GM23338 (cell line): ENCODE data around the gene TGFBRAP1. TPM values are rescaled to one million over a fixed set of nuclear protein-coding genes. Genes with fewer than 3 reads are reported as not detected.

Source experiments
- ATAC-seq: fragments of 200-7000 bp; cut with Tn5 transposase; 3 replicates; pipeline ENCODE4 v1.9.1; 2020
- DNase-seq: peaks from one replicate; pipeline ENCODE4 v3.0.0-alpha.2; 2015; ENCODE audit warnings: low spot score
- H2AFZ ChIP-seq: fragments of 200-600 bp; sonication (generic); 2 replicates; pipeline ENCODE4 v1.8.0; 2016; ENCODE audit warnings: antibody characterized with exemption, mild to moderate bottlenecking, moderate library complexity
- H3F3A ChIP-seq: fragments of 200-600 bp; sonication (generic); replicated peaks from 2 replicates; pipeline ENCODE4 v1.8.0; 2017; ENCODE audit warnings: antibody characterized with exemption, mixed run types, low read depth
- H3K27ac ChIP-seq: fragments of 200-600 bp; sonication (generic); 2 replicates; pipeline ENCODE4 v1.6.1; 2016; ENCODE audit warnings: low read depth
- H3K27me3 ChIP-seq: fragments of 200-600 bp; sonication (generic); 2 replicates; pipeline ENCODE4 v1.8.0; 2016; ENCODE audit warnings: mild to moderate bottlenecking, mixed run types, moderate library complexity; ENCODE audit not compliant: insufficient read depth
- H3K36me3 ChIP-seq: fragments of 200-600 bp; sonication (generic); 2 replicates; pipeline ENCODE4 v1.8.0; 2016; ENCODE audit warnings: mild to moderate bottlenecking; ENCODE audit not compliant: insufficient read depth
- H3K4me1 ChIP-seq: fragments of 200-600 bp; sonication (generic); 2 replicates; pipeline ENCODE4 v1.8.0; 2016; ENCODE audit warnings: mild to moderate bottlenecking, moderate library complexity; ENCODE audit not compliant: insufficient read depth
- H3K4me2 ChIP-seq: fragments of 200-600 bp; sonication (generic); 2 replicates; pipeline ENCODE4 v1.7.1; 2017; ENCODE audit warnings: mixed run types
- H3K4me3 ChIP-seq: fragments of 200-600 bp; sonication (generic); 2 replicates; pipeline ENCODE4 v1.6.1; 2016; ENCODE audit warnings: mixed run types
- H3K79me2 ChIP-seq: fragments of 200-600 bp; sonication (generic); replicated peaks from 2 replicates; pipeline ENCODE4 v1.8.0; 2017; ENCODE audit warnings: mild to moderate bottlenecking; ENCODE audit not compliant: insufficient read depth
- H3K9me2 ChIP-seq: fragments of 200-600 bp; sonication (generic); 2 replicates; pipeline ENCODE4 v1.8.0; 2017; ENCODE audit not compliant: insufficient read depth
- H4K20me1 ChIP-seq: fragments of 200-600 bp; sonication (generic); replicated peaks from 2 replicates; pipeline ENCODE4 v1.8.0; 2017; ENCODE audit warnings: mild to moderate bottlenecking; ENCODE audit not compliant: insufficient read depth
- H3K27ac Mint-ChIP-seq: 2 replicates; pipeline ENCODE4 v1.8.0; 2020; ENCODE audit warnings: inconsistent platforms, mild to moderate bottlenecking, moderate library complexity, mixed read lengths
- H3K27me3 Mint-ChIP-seq: 3 replicates; pipeline ENCODE4 v1.8.0; 2022; ENCODE audit warnings: low read depth, mild to moderate bottlenecking, moderate library complexity, mixed read lengths, inconsistent platforms; ENCODE audit not compliant: insufficient read depth, poor library complexity
- H3K36me3 Mint-ChIP-seq: 3 replicates; pipeline ENCODE4 v1.8.0; 2021; ENCODE audit warnings: low read depth, mild to moderate bottlenecking, inconsistent platforms, moderate library complexity, mixed read lengths
- H3K4me1 Mint-ChIP-seq: 3 replicates; pipeline ENCODE4 v1.8.0; 2020; ENCODE audit warnings: mild to moderate bottlenecking, inconsistent platforms, mixed read lengths
- H3K4me3 Mint-ChIP-seq: 3 replicates; pipeline ENCODE4 v1.8.0; 2021; ENCODE audit warnings: moderate library complexity, mild to moderate bottlenecking, inconsistent platforms, mixed read lengths
- H3K9me3 Mint-ChIP-seq: 3 replicates; pipeline ENCODE4 v1.8.0; 2020; ENCODE audit warnings: moderate library complexity, mild to moderate bottlenecking, inconsistent platforms, mixed read lengths
- CREB1 ChIP-seq: fragments of 250-450 bp; sonication (Bioruptor Pico); IDR thresholded peaks from 2 replicates; pipeline ENCODE4 v1.5.0; 2020; ENCODE audit warnings: low read depth, mild to moderate bottlenecking, moderate library complexity
- EZH2 ChIP-seq: fragments of 200-600 bp; sonication (generic); IDR thresholded peaks from one replicate; pipeline ENCODE4 v1.8.0; 2017; ENCODE audit warnings: antibody characterized with exemption, mild to moderate bottlenecking, low read depth; ENCODE audit not compliant: unreplicated experiment
- JUNB ChIP-seq: IDR thresholded peaks from one replicate; pipeline ENCODE4 v1.6.1; 2016; ENCODE audit warnings: antibody characterized with exemption; ENCODE audit not compliant: unreplicated experiment
- NANOG ChIP-seq: IDR thresholded peaks from 2 replicates; pipeline ENCODE4 v1.6.1; 2016; ENCODE audit warnings: antibody characterized with exemption, borderline replicate concordance
- POLR2AphosphoS5 ChIP-seq: IDR thresholded peaks from 2 replicates; pipeline ENCODE4 v1.6.1; 2016; ENCODE audit warnings: antibody characterized with exemption, low read depth
- STAT1 ChIP-seq: IDR thresholded peaks from one replicate; pipeline ENCODE4 v1.6.1; 2016; ENCODE audit warnings: antibody characterized with exemption; ENCODE audit not compliant: unreplicated experiment
- ZNF114 ChIP-seq: fragments of 250-450 bp; sonication (Bioruptor Pico); IDR thresholded peaks from 2 replicates; pipeline ENCODE4 v1.5.0; 2020; ENCODE audit warnings: mild to moderate bottlenecking, moderate library complexity
- ZNF331 ChIP-seq: fragments of 250-450 bp; sonication (Bioruptor Pico); IDR thresholded peaks from 2 replicates; pipeline ENCODE4 v1.5.0; 2020; ENCODE audit warnings: low read depth, mild to moderate bottlenecking, moderate library complexity
- polyA plus RNA-seq: library from polyadenylated mRNA; unstranded; fragments of >200 nt; fragmentation: Nextera tagmentation; extraction: Ambion mirVana; gene quantifications from 2 replicates; pipeline ENCODE4 v1.2.1, GENCODE V29; 2016
- total RNA-seq: library from RNA; depleted of rRNA; stranded (reverse); fragments of >200 nt; shearing (Covaris generic); gene quantifications from 2 replicates; pipeline ENCODE4 v1.2.3, GENCODE V29; 2014
- TF ChIP-seq, protein P1 (sequence below), 2 experiments: fragments of 200-600 bp in 1 of 2; sonication (generic) in 1 of 2; conservative IDR thresholded peaks; 2 replicates each; pipeline versions ENCODE4 v1.5.1 to v1.6.1; 2016 to 2017; ENCODE audit warnings: antibody characterized with exemption in 2 of 2, low read depth in 2 of 2, mild to moderate bottlenecking in 2 of 2, moderate library complexity in 1 of 2
- TF ChIP-seq, protein P2 (sequence below): IDR thresholded peaks from 2 replicates; pipeline ENCODE4 v1.6.1; 2016; ENCODE audit warnings: antibody characterized with exemption

Gene TGFBRAP1
- total and polyA plus RNA-seq, 2 experiments from 2014 or later: 6.3 to 23.5 TPM

DNA sequence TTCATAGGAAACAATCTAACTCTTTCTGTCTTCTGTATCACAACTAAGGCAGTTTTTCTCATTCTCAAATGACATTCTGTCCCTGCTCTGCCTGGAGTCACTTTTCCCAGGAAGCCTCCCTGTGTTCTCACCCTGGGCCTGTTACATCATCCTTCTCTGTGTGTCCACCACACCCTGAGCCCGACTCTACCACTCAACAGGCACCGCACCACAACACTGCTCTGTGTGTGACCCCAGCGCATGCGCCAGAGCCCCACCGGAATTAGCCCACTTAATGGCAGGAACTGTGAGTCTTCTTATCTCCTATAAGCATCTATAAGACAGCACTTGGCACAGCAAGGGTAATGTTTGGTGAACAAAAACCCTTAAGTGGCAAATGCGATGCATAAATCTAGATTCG is 32.3 kb downstream of the TGFBRAP1 start (continued):
- TF ChIP-seq STAT1: no peak
- TF ChIP-seq ZNF114 (CRISPR knock-in tag): no peak
- TF ChIP-seq ZNF331 (CRISPR knock-in tag): no peak
- no peak for TF ChIP-seq JUNB
- no peak for TF ChIP-seq EZH2
- TF ChIP-seq, protein P1, sequence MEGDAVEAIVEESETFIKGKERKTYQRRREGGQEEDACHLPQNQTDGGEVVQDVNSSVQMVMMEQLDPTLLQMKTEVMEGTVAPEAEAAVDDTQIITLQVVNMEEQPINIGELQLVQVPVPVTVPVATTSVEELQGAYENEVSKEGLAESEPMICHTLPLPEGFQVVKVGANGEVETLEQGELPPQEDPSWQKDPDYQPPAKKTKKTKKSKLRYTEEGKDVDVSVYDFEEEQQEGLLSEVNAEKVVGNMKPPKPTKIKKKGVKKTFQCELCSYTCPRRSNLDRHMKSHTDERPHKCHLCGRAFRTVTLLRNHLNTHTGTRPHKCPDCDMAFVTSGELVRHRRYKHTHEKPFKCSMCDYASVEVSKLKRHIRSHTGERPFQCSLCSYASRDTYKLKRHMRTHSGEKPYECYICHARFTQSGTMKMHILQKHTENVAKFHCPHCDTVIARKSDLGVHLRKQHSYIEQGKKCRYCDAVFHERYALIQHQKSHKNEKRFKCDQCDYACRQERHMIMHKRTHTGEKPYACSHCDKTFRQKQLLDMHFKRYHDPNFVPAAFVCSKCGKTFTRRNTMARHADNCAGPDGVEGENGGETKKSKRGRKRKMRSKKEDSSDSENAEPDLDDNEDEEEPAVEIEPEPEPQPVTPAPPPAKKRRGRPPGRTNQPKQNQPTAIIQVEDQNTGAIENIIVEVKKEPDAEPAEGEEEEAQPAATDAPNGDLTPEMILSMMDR (conservative IDR thresholded peaks at IDR 0.05; ENCODE audit: low read depth in 2 of 2): no peak

DNA sequence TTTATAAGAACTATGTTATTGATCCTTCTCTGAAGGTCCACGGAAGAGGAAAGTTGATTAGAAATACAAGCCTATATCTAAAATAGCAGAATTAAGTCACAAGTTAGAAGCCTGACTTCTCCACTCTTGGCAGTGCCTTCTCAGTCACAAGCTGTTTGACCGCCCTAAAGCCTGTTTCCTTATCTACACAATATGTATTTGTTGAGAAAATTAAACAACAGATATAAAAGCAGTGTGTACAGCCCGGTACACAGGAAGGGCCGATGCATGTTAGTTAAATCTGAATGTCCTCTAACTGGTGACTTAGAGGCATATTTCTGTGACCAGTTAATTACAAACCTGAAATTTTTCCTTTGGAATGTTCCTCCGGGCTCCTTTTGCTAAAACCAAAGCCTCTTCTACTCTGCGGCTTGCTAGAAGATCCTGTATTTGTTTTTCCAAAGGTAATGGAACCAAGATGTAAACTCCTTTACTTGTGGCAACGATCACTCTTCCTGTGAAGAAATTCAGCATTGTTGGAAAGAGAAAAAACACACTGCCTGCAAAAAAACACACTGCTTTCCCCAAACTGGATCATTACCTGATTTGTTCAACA is 33.4 kb downstream of the TGFBRAP1 start:
- Mint-ChIP-seq H3K4me3 (no peak overlapping the region), H3K9me3 (no peaks in the 10 kb centered on the region), H3K27ac (no peak overlapping the region), H3K36me3 (peaks cover 40% of the 10 kb centered on the region), H3K27me3 (peaks cover 4% of the 10 kb centered on the region), H3K4me1 (peaks cover 2% of the 10 kb centered on the region; the same call in 1 of the 3 replicates)
- Histone ChIP-seq H3K9me2 (no peaks in the 10 kb centered on the region), H3F3A (no peaks in the 10 kb centered on the region), H2AFZ (no peak overlapping the region), H3K4me3 (no peak overlapping the region), H3K4me1 (no peaks in the 10 kb centered on the region), H3K36me3 (peaks cover 19% of the 10 kb centered on the region), H3K79me2 (peaks cover 10% of the 10 kb centered on the region), H3K27ac (no peak overlapping the region), H3K4me2 (no peak overlapping the region), H4K20me1 (peaks cover 9% of the 10 kb centered on the region; the same call in 1 of the 2 replicates), H3K27me3 (no peaks in the 10 kb centered on the region)
- ATAC-seq (no peak), DNase-seq (no peak)
- TF ChIP-seq ZNF331 (CRISPR knock-in tag) (no peak), NANOG (no peak), CREB1 (CRISPR knock-in tag) (no peak), EZH2 (no peak), STAT1 (no peak), POLR2AphosphoS5 (no peak)
- TF ChIP-seq, protein P2, sequence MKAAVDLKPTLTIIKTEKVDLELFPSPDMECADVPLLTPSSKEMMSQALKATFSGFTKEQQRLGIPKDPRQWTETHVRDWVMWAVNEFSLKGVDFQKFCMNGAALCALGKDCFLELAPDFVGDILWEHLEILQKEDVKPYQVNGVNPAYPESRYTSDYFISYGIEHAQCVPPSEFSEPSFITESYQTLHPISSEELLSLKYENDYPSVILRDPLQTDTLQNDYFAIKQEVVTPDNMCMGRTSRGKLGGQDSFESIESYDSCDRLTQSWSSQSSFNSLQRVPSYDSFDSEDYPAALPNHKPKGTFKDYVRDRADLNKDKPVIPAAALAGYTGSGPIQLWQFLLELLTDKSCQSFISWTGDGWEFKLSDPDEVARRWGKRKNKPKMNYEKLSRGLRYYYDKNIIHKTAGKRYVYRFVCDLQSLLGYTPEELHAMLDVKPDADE: no peak
- TF ChIP-seq, protein P1 (conservative IDR thresholded peaks at IDR 0.05; ENCODE audit: low read depth in 2 of 2): no peak
